GM04504 (cell line): ENCODE data around the gene PRSS12.
A peak's percentile ranks its signal among the peaks of the same experiment; 100 is the strongest.
"Not testable (repeated sequence)": the region's sequence is repeated elsewhere in the genome, so short reads cannot be mapped to it uniquely, and the experiment has no call there.

ENCODE experiments used
- DNase-seq: peaks from one replicate; pipeline ENCODE4 v3.0.0-alpha.2; 2012; ENCODE audit warnings: low read depth

Gene PRSS12

GRCh38 chr4:118352843-118353533 is at the start of gene PRSS12:
Gene PRSS12, minus strand, starts transcription at chr4:118353003. Its CDS starts 283 bp downstream, at chr4:118352720.
- DNase-seq: no peak

GRCh38 chr4:118400356-118400755 is 47.6 kb upstream of the PRSS12 start:
- no peak for DNase-seq

- DNase-seq: not testable (repeated sequence)
These were observed 47.1 kb upstream of the PRSS12 start for GRCh38 chr4:118399883-118400282.

GRCh38 chr4:118398226-118399090 is 45.7 kb upstream of the PRSS12 start:
- no peak for DNase-seq

GRCh38 chr4:118397623-118397979 is 44.8 kb upstream of the PRSS12 start:
- no peak for DNase-seq

- no peak for DNase-seq
These were observed 44.2 kb upstream of the PRSS12 start for GRCh38 chr4:118396881-118397622.

- no peak for DNase-seq
These were observed 42.3 kb upstream of the PRSS12 start for GRCh38 chr4:118395057-118395644.

- not testable (repeated sequence) for DNase-seq
These were observed 39.7 kb upstream of the PRSS12 start for GRCh38 chr4:118392509-118392908.

- DNase-seq: no peak
These were observed 37.3 kb upstream of the PRSS12 start for GRCh38 chr4:118390121-118390520.

- DNase-seq: no peak
These were observed 36.9 kb upstream of the PRSS12 start for GRCh38 chr4:118389721-118390120.

- no peak for DNase-seq
These were observed 35.8 kb upstream of the PRSS12 start for GRCh38 chr4:118388606-118389005.

- no peak for DNase-seq
These were observed 29.1 kb upstream of the PRSS12 start for GRCh38 chr4:118381902-118382301.

GRCh38 chr4:118373614-118374255 is 20.9 kb upstream of the PRSS12 start:
- peak; percentile 51 for DNase-seq

- no peak for DNase-seq
These were observed 19.4 kb upstream of the PRSS12 start for GRCh38 chr4:118372251-118372650.

- no peak for DNase-seq
These were observed 16.4 kb upstream of the PRSS12 start for GRCh38 chr4:118369231-118369630.

- DNase-seq: no peak
These were observed 15.1 kb upstream of the PRSS12 start for GRCh38 chr4:118367872-118368271.

GRCh38 chr4:118367361-118367760 is 14.6 kb upstream of the PRSS12 start:
- no peak for DNase-seq

GRCh38 chr4:118363166-118363565 is 10.4 kb upstream of the PRSS12 start:
- DNase-seq: no peak

- no peak for DNase-seq
These were observed 8.4 kb upstream of the PRSS12 start for GRCh38 chr4:118361192-118361591.

- DNase-seq: no peak
These were observed 7.3 kb upstream of the PRSS12 start for GRCh38 chr4:118360106-118360505.

- no peak for DNase-seq
These were observed 4.8 kb upstream of the PRSS12 start for GRCh38 chr4:118357601-118358000.

- no peak for DNase-seq
These were observed 3.9 kb upstream of the PRSS12 start for GRCh38 chr4:118356731-118357130.
